ENCODE results near the gene IFIT1. TPM values are rescaled to one million over a fixed set of nuclear protein-coding genes. Genes with fewer than 3 reads are reported as not detected.

Gene IFIT1
- total and polyA plus RNA-seq, 2 experiments from 2014 or later = 1.5 to 3.9 TPM

- Histone ChIP-seq H3K4me1 (ENCODE audit: insufficient read depth) (peaks cover 9% of the 10 kb centered on the region; the same call in 1 of the 2 replicates), H3K4me3 (no peak overlapping the region), H3K79me2 (replicated peaks; ENCODE audit: insufficient read depth) (no peaks in the 10 kb centered on the region), H3K9me2 (ENCODE audit: insufficient read depth) (no peaks in the 10 kb centered on the region), H3F3A (replicated peaks; ENCODE audit: low read depth) (no peaks in the 10 kb centered on the region), H3K36me3 (ENCODE audit: insufficient read depth) (no peaks in the 10 kb centered on the region), H4K20me1 (replicated peaks; ENCODE audit: insufficient read depth) (no peaks in the 10 kb centered on the region), H3K4me2 (no peak overlapping the region), H3K27me3 (ENCODE audit: insufficient read depth) (no peaks in the 10 kb centered on the region), H2AFZ (no peak overlapping the region), H3K27ac (ENCODE audit: low read depth) (no peak overlapping the region)
- H3K36me3 Mint-ChIP-seq (ENCODE audit: low read depth) = no peaks in the 10 kb centered on the region
- no peak for ATAC-seq
- H3K4me3 Mint-ChIP-seq = no peak overlapping the region
- H3K9me3 Mint-ChIP-seq = no peaks in the 10 kb centered on the region
- peaks cover 13% of the 10 kb centered on the region for H3K4me1 Mint-ChIP-seq
- no peak overlapping the region for H3K27ac Mint-ChIP-seq
- no peaks in the 10 kb centered on the region for H3K27me3 Mint-ChIP-seq (ENCODE audit: insufficient read depth, low read depth, poor library complexity)
- TF ChIP-seq POLR2AphosphoS5 (IDR thresholded peaks at IDR 0.05; ENCODE audit: low read depth) (no peak), NANOG (IDR thresholded peaks at IDR 0.05; ENCODE audit: borderline replicate concordance) (no peak), REST (IDR thresholded peaks at IDR 0.05; ENCODE audit: unreplicated experiment) (no peak), ZNF331 (CRISPR knock-in tag; IDR thresholded peaks at IDR 0.05; ENCODE audit: low read depth) (no peak), STAT1 (IDR thresholded peaks at IDR 0.05; ENCODE audit: unreplicated experiment) (no peak), EZH2 (IDR thresholded peaks at IDR 0.05; ENCODE audit: low read depth, unreplicated experiment) (no peak), ZNF462 (CRISPR knock-in tag; IDR thresholded peaks at IDR 0.05) (no peak), ETS1 (IDR thresholded peaks at IDR 0.05) (no peak), JUNB (IDR thresholded peaks at IDR 0.05; ENCODE audit: unreplicated experiment) (no peak), CREB1 (CRISPR knock-in tag; IDR thresholded peaks at IDR 0.05; ENCODE audit: low read depth) (no peak), CTCF (conservative IDR thresholded peaks at IDR 0.05; ENCODE audit: low read depth in 2 of 2) (no peak), EZH2phosphoT487 (IDR thresholded peaks at IDR 0.05; ENCODE audit: unreplicated experiment) (no peak), ZNF114 (CRISPR knock-in tag; IDR thresholded peaks at IDR 0.05) (no peak)
- DNase-seq (ENCODE audit: low spot score) = no peak
These were observed 9.7 kb upstream of the IFIT1 start for GRCh38 chr10:89382757-89383156.
